ENCODE data around the gene P2RY8.

DNA sequence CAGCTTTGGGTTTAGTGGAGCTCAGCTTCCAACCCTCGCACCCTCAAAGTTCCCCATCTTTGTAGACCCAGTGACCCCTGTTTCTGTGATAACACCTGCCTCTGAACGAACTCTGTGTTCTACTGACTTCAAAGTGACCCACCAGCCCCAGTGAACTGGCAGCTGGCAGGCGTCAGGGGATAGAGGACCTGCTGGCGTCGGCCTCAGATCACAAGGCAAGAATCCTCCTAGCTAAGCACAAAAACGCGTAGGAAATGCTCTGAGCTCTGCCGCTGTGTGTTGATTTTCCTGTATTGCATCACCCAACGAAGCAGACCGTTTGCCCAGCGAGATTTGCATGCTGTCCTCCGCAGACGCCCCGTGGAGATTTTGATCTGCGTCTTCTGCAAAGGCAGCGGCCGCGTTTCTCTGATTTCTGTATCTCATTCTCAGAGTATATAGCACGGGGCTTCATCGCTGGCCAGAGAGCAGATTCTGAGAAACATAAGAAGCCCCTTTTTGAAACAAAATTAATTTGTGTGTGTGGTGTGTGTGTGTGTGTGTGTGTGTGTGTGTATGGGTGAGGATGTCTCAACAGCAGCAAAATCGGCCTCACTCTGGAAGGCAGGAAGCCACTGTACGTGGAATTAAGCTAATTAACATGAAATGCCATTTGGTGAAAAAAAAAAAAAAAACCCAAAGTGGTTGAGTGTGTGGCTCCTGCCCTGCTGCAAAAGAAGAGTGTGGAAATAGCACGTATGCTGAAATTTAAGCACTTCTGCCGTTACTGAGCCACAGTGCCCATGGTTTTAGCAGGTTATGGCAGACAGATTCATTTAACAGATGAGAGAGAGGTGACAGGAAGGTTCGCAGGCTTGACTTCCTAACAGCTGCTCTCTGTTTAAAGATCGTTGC, 55.1 kb downstream of the P2RY8 start:
- TF ChIP-seq, protein P1, sequence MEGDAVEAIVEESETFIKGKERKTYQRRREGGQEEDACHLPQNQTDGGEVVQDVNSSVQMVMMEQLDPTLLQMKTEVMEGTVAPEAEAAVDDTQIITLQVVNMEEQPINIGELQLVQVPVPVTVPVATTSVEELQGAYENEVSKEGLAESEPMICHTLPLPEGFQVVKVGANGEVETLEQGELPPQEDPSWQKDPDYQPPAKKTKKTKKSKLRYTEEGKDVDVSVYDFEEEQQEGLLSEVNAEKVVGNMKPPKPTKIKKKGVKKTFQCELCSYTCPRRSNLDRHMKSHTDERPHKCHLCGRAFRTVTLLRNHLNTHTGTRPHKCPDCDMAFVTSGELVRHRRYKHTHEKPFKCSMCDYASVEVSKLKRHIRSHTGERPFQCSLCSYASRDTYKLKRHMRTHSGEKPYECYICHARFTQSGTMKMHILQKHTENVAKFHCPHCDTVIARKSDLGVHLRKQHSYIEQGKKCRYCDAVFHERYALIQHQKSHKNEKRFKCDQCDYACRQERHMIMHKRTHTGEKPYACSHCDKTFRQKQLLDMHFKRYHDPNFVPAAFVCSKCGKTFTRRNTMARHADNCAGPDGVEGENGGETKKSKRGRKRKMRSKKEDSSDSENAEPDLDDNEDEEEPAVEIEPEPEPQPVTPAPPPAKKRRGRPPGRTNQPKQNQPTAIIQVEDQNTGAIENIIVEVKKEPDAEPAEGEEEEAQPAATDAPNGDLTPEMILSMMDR (IDR thresholded peaks at IDR 0.05), result no peak
- TF ChIP-seq EZH2 (IDR thresholded peaks at IDR 0.05), result no peak
- TF ChIP-seq EZH2phosphoT487 (IDR thresholded peaks at IDR 0.05), result no peak

All from neural progenitor cell (in vitro differentiated cells).